HL-60 (cell line): Measurements from ENCODE around the gene STK33.
"Not testable (repeated sequence)": the region's sequence is repeated elsewhere in the genome, so short reads cannot be mapped to it uniquely, and the experiment has no call there.

ENCODE experiments used
- DNase-seq, 2 experiments: peaks; one replicate each; pipeline ENCODE4 v3.0.0-alpha.2; 2010 to 2020; ENCODE audit warnings: low read depth in 1 of 2, low spot score in 1 of 2
- H3K27ac ChIP-seq: fragments of 250-450 bp; sonication (Bioruptor Pico); replicated peaks from 2 replicates; pipeline ENCODE4 v1.5.1; 2020; ENCODE audit warnings: mild to moderate bottlenecking, moderate library complexity
- H3K27me3 ChIP-seq: fragments of 250-450 bp; sonication (Bioruptor Pico); 2 replicates; pipeline ENCODE4 v1.5.1; 2021; ENCODE audit warnings: mild to moderate bottlenecking, moderate library complexity; ENCODE audit not compliant: insufficient read depth, poor library complexity, severe bottlenecking
- H3K4me3 ChIP-seq: replicated peaks from 2 replicates; pipeline ENCODE4 v1.5.1; 2011; ENCODE audit warnings: mild to moderate bottlenecking, control low read depth, low read length; ENCODE audit not compliant: insufficient read depth
- GABPA ChIP-seq: IDR thresholded peaks from 2 replicates; pipeline ENCODE4 v1.6.1; 2012; ENCODE audit warnings: low read depth
- POLR2AphosphoS5 ChIP-seq: IDR thresholded peaks from 2 replicates; pipeline ENCODE4 v1.6.1; 2012; ENCODE audit warnings: low read depth
- SPI1 ChIP-seq: IDR thresholded peaks from 2 replicates; pipeline ENCODE4 v1.6.1; 2012; ENCODE audit warnings: low read depth, mild to moderate bottlenecking, borderline replicate concordance
- TF ChIP-seq, protein P1 (sequence below): IDR thresholded peaks from 2 replicates; pipeline ENCODE4 v1.6.1; 2012; ENCODE audit warnings: low read depth; ENCODE audit not compliant: insufficient replicate concordance
- TF ChIP-seq, protein P2 (sequence below): IDR thresholded peaks from one replicate; pipeline ENCODE4 v1.5.1; 2011; ENCODE audit warnings: low read length, control low read depth, inconsistent platforms; ENCODE audit not compliant: insufficient read depth

Gene STK33

DNA sequence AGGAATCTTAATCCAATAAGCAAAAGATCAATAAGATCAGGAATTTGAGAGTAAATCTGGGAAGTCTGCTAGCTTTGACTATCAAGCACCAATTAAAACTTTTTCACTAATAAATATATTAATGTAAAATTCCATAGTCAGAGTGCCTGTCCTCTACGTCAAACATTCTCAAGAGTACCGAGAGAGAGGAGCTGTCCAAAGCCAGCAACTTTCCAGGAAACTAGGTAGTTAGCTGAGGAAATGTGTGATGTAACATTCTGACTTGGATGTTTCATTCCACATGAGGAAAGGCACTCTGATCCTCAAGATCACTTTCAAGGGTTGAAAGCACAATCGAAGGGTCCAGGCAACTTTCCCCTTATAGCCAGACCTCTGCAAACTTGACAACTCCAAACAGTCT, 113.2 kb downstream of the STK33 start:
- Histone ChIP-seq H3K4me3 (no peak overlapping the region), H3K27ac (no peak overlapping the region), H3K27me3 (no peaks in the 10 kb centered on the region)
- TF ChIP-seq, protein P1, sequence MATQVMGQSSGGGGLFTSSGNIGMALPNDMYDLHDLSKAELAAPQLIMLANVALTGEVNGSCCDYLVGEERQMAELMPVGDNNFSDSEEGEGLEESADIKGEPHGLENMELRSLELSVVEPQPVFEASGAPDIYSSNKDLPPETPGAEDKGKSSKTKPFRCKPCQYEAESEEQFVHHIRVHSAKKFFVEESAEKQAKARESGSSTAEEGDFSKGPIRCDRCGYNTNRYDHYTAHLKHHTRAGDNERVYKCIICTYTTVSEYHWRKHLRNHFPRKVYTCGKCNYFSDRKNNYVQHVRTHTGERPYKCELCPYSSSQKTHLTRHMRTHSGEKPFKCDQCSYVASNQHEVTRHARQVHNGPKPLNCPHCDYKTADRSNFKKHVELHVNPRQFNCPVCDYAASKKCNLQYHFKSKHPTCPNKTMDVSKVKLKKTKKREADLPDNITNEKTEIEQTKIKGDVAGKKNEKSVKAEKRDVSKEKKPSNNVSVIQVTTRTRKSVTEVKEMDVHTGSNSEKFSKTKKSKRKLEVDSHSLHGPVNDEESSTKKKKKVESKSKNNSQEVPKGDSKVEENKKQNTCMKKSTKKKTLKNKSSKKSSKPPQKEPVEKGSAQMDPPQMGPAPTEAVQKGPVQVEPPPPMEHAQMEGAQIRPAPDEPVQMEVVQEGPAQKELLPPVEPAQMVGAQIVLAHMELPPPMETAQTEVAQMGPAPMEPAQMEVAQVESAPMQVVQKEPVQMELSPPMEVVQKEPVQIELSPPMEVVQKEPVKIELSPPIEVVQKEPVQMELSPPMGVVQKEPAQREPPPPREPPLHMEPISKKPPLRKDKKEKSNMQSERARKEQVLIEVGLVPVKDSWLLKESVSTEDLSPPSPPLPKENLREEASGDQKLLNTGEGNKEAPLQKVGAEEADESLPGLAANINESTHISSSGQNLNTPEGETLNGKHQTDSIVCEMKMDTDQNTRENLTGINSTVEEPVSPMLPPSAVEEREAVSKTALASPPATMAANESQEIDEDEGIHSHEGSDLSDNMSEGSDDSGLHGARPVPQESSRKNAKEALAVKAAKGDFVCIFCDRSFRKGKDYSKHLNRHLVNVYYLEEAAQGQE, result peak; percentile 39
- no peak for TF ChIP-seq SPI1
- no peak for DNase-seq

DNA sequence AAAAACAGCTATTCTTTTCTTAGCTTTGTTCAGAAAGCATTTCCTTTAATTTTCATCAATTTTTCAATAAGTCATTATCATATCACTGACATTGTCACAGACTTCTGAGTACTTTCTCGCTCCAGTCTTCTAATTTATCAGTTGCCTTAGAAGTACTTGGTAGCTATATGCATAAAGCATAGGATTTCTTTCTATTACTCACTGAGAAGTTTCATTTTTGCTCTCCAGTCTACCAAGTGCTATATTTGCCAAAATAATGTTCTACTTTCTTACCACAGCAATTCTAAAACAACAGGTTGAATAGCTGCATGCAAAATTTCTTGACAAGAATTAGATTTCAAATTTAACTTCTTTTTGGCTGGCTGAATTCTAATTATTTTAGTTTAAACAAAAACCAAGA, 116.3 kb downstream of the STK33 start:
- TF ChIP-seq, protein P1, result no peak
- no peak for TF ChIP-seq GABPA
- TF ChIP-seq, protein P2, sequence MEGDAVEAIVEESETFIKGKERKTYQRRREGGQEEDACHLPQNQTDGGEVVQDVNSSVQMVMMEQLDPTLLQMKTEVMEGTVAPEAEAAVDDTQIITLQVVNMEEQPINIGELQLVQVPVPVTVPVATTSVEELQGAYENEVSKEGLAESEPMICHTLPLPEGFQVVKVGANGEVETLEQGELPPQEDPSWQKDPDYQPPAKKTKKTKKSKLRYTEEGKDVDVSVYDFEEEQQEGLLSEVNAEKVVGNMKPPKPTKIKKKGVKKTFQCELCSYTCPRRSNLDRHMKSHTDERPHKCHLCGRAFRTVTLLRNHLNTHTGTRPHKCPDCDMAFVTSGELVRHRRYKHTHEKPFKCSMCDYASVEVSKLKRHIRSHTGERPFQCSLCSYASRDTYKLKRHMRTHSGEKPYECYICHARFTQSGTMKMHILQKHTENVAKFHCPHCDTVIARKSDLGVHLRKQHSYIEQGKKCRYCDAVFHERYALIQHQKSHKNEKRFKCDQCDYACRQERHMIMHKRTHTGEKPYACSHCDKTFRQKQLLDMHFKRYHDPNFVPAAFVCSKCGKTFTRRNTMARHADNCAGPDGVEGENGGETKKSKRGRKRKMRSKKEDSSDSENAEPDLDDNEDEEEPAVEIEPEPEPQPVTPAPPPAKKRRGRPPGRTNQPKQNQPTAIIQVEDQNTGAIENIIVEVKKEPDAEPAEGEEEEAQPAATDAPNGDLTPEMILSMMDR, result no peak
- TF ChIP-seq SPI1, result no peak
- TF ChIP-seq POLR2AphosphoS5, result no peak
- Histone ChIP-seq H3K27ac (no peak overlapping the region), H3K27me3 (no peaks in the 10 kb centered on the region), H3K4me3 (no peak overlapping the region)
- DNase-seq, result no peak

DNA sequence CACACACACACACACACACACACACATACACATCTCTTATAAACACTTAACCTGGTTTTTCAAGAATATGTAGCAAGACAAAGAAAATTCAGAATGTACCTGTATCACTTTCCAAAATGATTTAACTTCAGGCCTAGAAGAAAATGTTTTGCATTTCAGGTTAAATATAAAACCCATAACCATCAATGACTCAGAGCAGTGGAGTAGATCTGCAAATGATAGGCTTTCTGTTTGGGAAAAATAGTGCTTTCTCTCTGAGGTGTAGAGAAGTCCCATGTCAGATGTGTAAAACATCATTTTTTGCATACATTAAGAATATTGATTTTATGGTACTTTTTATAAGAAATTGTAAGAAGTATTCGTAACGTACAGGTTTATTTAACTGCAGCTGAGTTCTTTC, 116.9 kb downstream of the STK33 start:
- H3K27ac ChIP-seq, result no peak overlapping the region
- TF ChIP-seq SPI1 (no peak), GABPA (no peak)
- DNase-seq, result no peak
- H3K4me3 ChIP-seq, result no peak overlapping the region
- H3K27me3 ChIP-seq, result no peaks in the 10 kb centered on the region

DNA sequence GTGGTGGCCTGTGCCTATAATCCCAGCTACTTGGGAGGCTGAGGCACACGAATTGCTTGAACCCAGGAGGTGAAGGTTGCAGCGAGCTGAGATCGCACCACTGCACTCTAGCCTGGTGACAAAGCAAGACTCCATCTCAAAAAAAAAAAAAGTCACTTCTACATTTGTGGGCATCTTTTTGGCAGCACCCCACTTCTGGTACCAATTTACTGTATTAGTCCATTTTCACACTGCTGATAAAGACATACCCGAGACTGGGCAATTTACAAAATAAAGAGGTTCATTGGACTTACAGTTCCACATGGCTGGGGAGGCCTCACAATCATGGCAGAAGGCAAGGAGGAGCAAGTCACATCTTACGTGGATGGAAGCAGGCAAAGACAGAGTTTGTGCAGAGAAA, 126.2 kb downstream of the STK33 start:
- H3K27me3 ChIP-seq, H3K4me3 ChIP-seq, DNase-seq, H3K27ac ChIP-seq: not testable (repeated sequence)

DNA sequence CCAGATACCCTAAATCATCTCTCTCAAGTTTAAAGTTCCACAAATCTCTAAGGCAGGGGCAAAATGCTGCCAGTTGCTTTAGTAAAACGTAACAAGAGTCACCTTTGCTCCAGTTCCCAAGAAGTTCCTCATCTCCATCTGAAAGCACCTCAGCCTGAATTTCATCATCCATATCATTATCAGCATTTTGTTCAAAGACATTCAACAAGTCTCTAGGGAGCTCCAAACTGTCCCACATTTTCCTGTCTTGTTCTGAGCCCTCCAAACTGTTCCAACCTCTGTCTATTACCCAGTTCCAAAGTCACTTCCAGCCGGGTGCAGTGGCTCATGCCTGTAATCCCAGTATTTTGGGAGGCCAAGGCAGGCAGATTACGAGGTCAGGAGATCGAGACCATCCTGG, 126.7 kb downstream of the STK33 start:
- H3K4me3 ChIP-seq, H3K27ac ChIP-seq, H3K27me3 ChIP-seq, DNase-seq: not testable (repeated sequence)

DNA sequence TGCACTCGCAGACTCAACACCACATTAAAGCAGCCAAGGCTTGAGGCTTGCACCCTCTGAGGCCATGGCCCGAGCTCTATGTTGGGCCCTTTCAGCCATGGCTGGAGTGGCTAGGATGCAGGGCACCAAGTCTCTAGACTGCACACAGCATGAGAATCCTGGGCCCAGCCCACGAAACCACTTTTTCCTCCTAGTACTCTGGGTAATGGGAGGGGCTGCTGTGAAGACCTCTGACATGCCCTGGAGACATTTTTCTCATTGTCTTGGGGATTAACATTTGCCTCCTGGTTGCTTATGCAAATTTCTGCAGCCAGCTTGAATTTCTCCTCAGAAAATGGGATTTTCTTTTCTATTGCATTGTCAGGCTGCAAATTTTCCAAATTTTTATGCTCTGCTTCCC, 127.1 kb downstream of the STK33 start:
- DNase-seq, H3K27me3 ChIP-seq, H3K4me3 ChIP-seq, H3K27ac ChIP-seq: not testable (repeated sequence)
